ENCODE results near the gene NUTM1.
"Not testable (repeated sequence)": the region's sequence is repeated elsewhere in the genome, so short reads cannot be mapped to it uniquely, and the experiment has no call there.

The NUTM1 gene

GRCh38 chr15:34336991-34337556 lies 6.0 kb upstream of the NUTM1 start:
- DNase-seq: peak; percentile 38

GRCh38 chr15:34337557-34338306 lies 5.4 kb upstream of the NUTM1 start, which contains the start of gene SLC12A6:
Gene SLC12A6 (minus strand): TSS chr15:34337781. CDS start chr15:34336680, 1,101 bp downstream.
- peak; percentile 92 for DNase-seq

GRCh38 chr15:34338347-34338746 lies 4.8 kb upstream of the NUTM1 start:
- DNase-seq: no peak

GRCh38 chr15:34339946-34340345 lies 3.2 kb upstream of the NUTM1 start:
- no peak for DNase-seq

- DNase-seq: no peak
These were observed 1.5 kb upstream of the NUTM1 start for GRCh38 chr15:34341381-34342212.

GRCh38 chr15:34342213-34342736 lies 840 bp upstream of the NUTM1 start:
- DNase-seq: peak; percentile 33

GRCh38 chr15:34347951-34348638 lies 5.0 kb downstream of the NUTM1 start:
- no peak for DNase-seq

GRCh38 chr15:34348735-34349300 lies 5.7 kb downstream of the NUTM1 start:
- DNase-seq: no peak

- no peak for DNase-seq
These were observed 6.7 kb downstream of the NUTM1 start for GRCh38 chr15:34349769-34350168.

GRCh38 chr15:34352996-34353395 lies 9.9 kb downstream of the NUTM1 start:
- not testable (repeated sequence) for DNase-seq

GRCh38 chr15:34353627-34354026 lies 10.5 kb downstream of the NUTM1 start:
- no peak for DNase-seq

- no peak for DNase-seq
These were observed 11.2 kb downstream of the NUTM1 start for GRCh38 chr15:34354286-34354685.

GRCh38 chr15:34355241-34355640 lies 12.1 kb downstream of the NUTM1 start:
- DNase-seq: no peak

- DNase-seq: no peak
These were observed 14.5 kb downstream of the NUTM1 start for GRCh38 chr15:34357653-34358052.

GRCh38 chr15:34358367-34358766 lies 15.3 kb downstream of the NUTM1 start:
- no peak for DNase-seq

- DNase-seq: no peak
These were observed 15.8 kb downstream of the NUTM1 start for GRCh38 chr15:34358948-34359347.

- no peak for DNase-seq
These were observed 16.3 kb downstream of the NUTM1 start for GRCh38 chr15:34359416-34359815.

GRCh38 chr15:34360298-34360697 lies 17.2 kb downstream of the NUTM1 start:
- DNase-seq: no peak

- no peak for DNase-seq
These were observed 18.2 kb downstream of the NUTM1 start for GRCh38 chr15:34361278-34361677.

GRCh38 chr15:34362047-34362773 lies 19.1 kb downstream of the NUTM1 start:
- DNase-seq: no peak

- DNase-seq: no peak
These were observed 20.9 kb downstream of the NUTM1 start for GRCh38 chr15:34364041-34364440.

Measured in CD4-positive, alpha-beta T cell treated with Interleukin-12 subunit alpha and Interleukin-12 subunit beta, for 1 hour (primary cell).